ENCODE data around the gene ADRA1B. TPM values are rescaled to one million over a fixed set of nuclear protein-coding genes. Genes with fewer than 3 reads are reported as not detected.
A peak's percentile ranks its signal among the peaks of the same experiment; 100 is the strongest.

Gene ADRA1B
- polyA plus RNA-seq (ENCODE audit: insufficient read length in 12 of 12), result 1 to 10 TPM in 1 of 12 donors, under 1 TPM in 9, not detected in 2; 0.14 to 1.4 (median 0.35) TPM
- long read RNA-seq, donor 1, result 0 reads
- long read RNA-seq, donor 2, result 0 reads
- long read RNA-seq, donor 3, result 0 reads
- long read RNA-seq, donor 4, result 0 reads
- long read RNA-seq, donor 5, result 0 reads
- long read RNA-seq, donor 6, result 0 reads
- long read RNA-seq, donor 7, result 0 reads
- long read RNA-seq, donor 8, result 0 reads
- long read RNA-seq, donor 9, result 0 reads
- long read RNA-seq, donor 10, result 0 reads
- long read RNA-seq, donor 11, result 0 reads

- DNase-seq, result peak; percentile 38
Measured at GRCh38 chr5:159915904-159916840, at the start of gene ADRA1B. ADRA1B (plus strand) TSS chr5:159916482; CDS start chr5:159916906, 424 bp downstream.

- no peak for DNase-seq
Measured at GRCh38 chr5:159873680-159874079, 42.6 kb upstream of the ADRA1B start.

- DNase-seq, result no peak
Measured at GRCh38 chr5:159874263-159874662, 42.0 kb upstream of the ADRA1B start.

GRCh38 chr5:159877016-159877415 is 39.3 kb upstream of the ADRA1B start:
- DNase-seq, result peak; percentile 25

GRCh38 chr5:159877894-159878448 is 38.3 kb upstream of the ADRA1B start:
- peak; percentile 27 for DNase-seq

- DNase-seq, result peak; percentile 74
Measured at GRCh38 chr5:159878988-159879471, 37.3 kb upstream of the ADRA1B start.

- no peak for DNase-seq
Measured at GRCh38 chr5:159880676-159881075, 35.6 kb upstream of the ADRA1B start.

GRCh38 chr5:159881967-159882366 is 34.3 kb upstream of the ADRA1B start:
- no peak for DNase-seq

- DNase-seq, result no peak
Measured at GRCh38 chr5:159883522-159883950, 32.7 kb upstream of the ADRA1B start.

GRCh38 chr5:159884917-159885620 is 31.2 kb upstream of the ADRA1B start:
- no peak for DNase-seq

GRCh38 chr5:159886296-159886695 is 30.0 kb upstream of the ADRA1B start:
- no peak for DNase-seq

- no peak for DNase-seq
Measured at GRCh38 chr5:159887050-159887449, 29.2 kb upstream of the ADRA1B start.

GRCh38 chr5:159888860-159889259 is 27.4 kb upstream of the ADRA1B start:
- DNase-seq, result no peak

- DNase-seq, result no peak
Measured at GRCh38 chr5:159890141-159890540, 26.1 kb upstream of the ADRA1B start.

- no peak for DNase-seq
Measured at GRCh38 chr5:159891371-159891770, 24.9 kb upstream of the ADRA1B start.

- DNase-seq, result no peak
Measured at GRCh38 chr5:159893040-159893695, 23.1 kb upstream of the ADRA1B start.

- DNase-seq, result no peak
Measured at GRCh38 chr5:159894149-159894720, 22.0 kb upstream of the ADRA1B start.

GRCh38 chr5:159897786-159898393 is 18.4 kb upstream of the ADRA1B start:
- DNase-seq, result no peak

- no peak for DNase-seq
Measured at GRCh38 chr5:159899067-159900049, 16.9 kb upstream of the ADRA1B start.

All from muscle of arm (tissue), 14 donors.